Stimulated activated CD4-positive, alpha-beta T cell treated with anti-CD3 and anti-CD28 coated beads, TNF-alpha, amount 100 ng/mL, for 1 hour (primary cell): ENCODE measurements around the gene ADAMTSL1.
"Not testable (repeated sequence)": the region's sequence is repeated elsewhere in the genome, so short reads cannot be mapped to it uniquely, and the experiment has no call there.

ENCODE experiments used
- DNase-seq, 3 donors: peaks; one replicate each; pipeline ENCODE4 v3.0.0-alpha.2; 2020; ENCODE audit warnings: low read depth in 3 of 3, low spot score in 1 of 3

Gene ADAMTSL1

DNA sequence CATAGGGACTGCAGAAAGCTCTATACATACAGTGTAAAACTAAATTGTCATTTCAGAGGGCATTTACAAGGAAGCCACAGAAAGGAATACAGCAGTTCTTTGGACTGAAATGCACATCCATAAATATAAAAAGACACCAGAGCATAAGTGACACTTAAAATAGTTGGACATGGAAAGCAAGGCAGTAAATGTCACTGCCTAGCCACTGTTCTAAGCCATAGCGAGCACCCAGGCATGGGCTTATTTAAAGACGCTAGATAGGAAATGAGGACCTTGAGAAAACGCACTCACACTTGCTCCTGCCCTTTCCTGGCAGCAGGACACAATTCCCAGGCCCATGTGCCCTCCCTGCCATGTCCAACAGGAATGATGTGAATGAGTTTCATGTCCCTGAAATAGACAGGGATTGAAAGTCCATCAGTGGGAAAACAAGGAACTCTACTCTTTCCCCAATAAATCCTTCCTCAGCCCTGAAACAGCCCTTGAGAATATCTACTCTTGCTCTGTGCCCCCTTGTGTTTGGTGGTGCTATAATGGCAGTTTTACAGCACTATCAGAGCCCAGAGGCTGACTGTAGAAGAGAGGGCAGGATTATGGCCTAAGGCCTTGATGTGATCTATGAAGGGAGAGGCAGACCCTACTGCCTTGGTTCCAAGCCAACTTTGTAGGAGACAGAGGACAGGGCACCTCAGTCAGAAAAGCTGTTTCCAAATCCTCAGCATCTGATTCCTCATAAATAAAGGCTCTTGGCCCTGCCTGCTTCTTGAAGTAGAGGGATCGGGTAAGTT is 376.1 kb downstream of the ADAMTSL1 start:
- DNase-seq: no peak

DNA sequence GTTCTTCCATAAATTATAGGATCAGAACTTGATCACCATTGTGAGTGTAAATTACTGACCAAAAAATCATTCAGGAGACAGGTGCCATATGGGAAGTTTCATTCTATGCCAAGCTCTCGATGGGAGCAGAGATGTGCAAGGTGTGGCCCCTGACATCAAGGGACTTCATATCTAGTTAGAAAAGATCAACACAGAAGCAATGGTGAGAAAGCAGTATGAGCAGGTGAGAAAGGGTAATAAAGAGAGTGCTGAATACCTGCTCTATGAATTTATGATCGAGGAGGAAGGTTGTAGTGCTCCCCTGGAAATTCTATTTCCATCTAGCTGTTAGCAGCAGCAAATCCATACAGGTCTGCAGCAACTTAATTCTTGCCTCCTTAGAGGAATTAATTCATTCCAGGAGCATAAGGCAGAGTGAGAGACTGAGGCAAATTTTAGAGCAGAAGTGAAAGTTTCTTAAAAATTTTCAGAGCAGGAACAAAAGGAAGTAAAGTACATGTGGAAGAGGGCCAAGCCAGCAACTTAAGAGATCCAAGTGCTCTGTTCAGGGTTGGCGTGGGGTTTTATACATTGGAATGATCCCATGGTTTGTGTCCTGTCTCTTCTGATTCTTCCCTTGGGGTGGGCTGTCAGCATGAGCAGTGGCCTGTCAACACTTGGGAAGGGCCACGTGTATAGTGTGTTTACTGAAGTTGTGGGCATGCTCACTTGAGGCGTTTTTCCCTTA is 377.3 kb downstream of the ADAMTSL1 start:
- DNase-seq: no peak

DNA sequence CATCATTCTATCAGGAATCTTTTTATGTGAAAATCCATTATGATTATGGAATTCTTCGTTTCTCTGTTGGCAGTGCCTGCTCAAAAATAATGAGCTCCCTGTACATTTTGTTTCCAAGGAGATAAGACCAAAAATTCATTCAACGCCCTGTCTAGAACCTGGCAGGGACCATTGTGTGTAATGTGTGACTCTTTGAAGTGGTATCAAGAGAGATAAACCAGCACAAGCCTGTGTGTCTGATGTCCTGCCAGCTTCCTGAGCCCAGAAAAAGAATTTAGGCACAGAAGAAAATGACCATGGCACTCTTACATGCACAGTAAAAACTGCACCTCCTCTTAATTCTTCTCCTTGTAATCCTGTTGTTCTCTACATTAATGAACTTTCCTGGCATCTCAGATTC is 381.7 kb downstream of the ADAMTSL1 start:
- DNase-seq: no peak

DNA sequence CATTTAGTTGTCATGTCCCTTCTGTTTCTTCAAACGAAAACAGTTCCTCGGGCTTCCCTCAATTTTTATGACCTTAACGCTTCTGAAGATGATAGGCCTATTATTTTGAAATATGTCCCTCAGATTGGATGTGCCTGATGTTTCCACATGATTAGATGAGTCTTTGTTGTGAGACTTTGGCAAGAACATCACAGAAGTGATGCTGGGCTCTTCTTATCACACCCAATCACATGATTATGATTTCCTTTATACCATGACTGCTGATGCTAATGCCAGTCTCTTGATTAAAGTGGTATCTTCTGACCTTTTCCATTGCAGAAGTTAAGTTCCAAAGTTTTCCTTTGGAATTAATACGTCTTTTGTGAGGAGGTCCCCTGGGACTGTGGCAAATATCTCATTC is 383.4 kb downstream of the ADAMTSL1 start:
- DNase-seq: no peak

DNA sequence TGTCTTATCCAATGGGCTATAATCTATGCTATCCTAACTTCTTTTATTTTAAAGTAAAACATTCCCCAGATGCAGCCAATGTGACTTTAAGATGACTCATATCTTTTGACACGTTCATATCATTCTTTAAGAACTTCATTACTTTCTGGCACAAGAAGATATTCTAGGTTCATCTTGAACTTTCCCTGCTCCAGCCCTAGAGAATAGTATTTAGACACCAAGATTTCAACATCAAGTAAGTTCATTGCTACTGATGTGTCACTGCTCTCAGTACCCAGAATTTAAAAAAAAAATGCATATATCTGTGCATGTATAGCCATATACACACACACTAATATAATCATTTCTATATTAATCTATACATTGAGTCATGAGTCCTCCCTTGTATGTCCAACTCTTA is 383.8 kb downstream of the ADAMTSL1 start:
- no peak for DNase-seq

DNA sequence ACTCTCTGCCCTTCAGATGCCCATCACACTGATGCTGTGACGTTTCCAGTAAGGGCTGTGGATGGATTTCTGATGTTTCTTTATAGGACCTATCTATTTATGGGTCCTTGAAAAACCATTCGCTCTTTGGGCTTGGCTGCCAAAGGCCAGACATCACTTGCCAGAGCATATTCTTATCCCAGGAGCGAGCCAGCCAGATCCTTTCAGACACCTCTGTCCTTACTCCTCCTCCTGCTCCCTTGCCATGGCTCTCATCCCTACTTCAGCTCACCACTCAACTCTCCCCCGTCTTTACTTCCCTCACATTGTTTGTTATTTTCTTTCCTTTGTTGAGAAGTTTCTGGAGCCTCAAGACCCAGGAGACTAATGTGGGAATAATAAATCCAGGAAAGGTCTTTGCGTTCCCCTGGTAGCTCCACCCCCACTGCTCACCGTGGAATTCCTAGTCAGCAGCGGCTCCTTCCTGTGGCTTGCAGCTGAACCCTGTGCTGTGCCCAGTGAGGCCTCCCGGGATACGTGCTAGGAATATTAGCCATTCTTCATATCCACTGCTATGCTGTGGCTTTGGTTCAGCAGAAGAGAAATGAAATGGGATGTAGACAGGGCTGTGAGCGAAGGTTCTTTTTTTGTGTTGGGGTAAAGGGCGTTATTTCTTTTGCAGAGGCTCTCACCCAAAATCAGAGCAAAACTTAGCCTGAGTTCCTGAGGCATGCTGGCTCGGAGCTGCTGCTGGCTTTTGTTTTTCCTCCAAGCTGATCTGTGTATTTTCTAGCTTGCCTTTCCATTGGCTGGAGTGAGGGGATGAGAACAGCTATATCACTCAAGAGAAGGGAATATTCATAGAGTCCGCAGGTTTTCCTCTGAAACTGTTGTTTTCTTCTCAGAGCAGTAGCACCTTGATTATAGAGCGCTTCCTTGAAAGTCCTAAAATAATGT is 387.9 kb downstream of the ADAMTSL1 start:
- no peak for DNase-seq

DNA sequence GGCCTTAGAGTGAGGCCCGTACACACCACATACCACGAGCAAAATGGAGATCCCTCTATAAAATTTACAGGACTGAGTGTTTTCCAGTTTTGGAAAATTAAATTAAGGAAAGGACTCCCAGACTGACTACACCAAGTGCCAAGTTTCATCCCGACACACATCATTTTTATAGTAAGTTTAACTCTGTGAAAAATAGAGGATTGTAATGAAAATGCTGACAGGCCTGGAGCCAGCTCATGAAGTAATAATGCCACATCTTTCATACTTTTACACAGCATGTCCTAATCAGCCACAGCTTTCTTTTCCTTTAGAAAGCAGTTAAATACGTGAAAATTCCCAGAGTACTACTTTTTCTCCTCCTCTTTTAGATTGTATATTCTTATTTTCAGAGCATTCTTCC is 389.8 kb downstream of the ADAMTSL1 start:
- no peak for DNase-seq

DNA sequence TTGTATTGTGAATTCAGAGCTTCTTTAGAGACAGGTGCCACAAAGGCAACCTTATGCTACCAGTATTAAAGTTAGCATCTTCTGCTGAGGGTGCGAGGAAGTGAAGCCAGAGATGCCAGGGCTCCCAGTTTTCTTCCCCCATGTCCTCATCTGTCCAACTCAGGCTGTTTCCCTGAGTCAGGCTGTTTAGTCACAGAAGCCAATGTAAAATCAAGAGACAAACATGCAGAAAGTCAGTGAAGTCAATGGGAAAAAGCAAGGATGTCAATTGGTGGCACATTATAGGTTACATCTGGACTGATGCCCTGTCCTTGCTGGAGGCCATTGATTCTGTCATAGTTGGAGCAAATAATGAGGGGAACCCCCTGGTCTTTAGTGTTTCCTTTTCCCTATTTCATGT is 390.6 kb downstream of the ADAMTSL1 start:
- no peak for DNase-seq

DNA sequence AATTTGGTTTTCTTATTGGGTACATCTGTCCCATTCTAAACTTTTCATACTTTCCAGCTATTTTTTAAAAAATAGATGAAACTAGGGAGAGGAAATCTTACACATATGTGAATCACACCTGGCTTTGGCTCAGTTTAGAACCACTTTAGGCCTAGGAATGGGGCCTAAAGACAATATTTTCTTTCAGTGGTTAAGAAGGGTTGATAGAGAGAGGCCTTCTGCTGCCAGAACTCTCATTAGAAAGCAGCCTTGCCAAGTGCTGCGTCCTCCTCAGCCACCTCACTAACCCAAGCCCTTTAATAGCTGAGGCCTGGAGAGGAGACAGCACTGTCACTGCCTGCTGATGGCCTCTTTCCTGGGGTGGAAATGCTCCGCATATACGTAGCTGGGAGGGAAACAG is 391.6 kb downstream of the ADAMTSL1 start:
- no peak for DNase-seq

DNA sequence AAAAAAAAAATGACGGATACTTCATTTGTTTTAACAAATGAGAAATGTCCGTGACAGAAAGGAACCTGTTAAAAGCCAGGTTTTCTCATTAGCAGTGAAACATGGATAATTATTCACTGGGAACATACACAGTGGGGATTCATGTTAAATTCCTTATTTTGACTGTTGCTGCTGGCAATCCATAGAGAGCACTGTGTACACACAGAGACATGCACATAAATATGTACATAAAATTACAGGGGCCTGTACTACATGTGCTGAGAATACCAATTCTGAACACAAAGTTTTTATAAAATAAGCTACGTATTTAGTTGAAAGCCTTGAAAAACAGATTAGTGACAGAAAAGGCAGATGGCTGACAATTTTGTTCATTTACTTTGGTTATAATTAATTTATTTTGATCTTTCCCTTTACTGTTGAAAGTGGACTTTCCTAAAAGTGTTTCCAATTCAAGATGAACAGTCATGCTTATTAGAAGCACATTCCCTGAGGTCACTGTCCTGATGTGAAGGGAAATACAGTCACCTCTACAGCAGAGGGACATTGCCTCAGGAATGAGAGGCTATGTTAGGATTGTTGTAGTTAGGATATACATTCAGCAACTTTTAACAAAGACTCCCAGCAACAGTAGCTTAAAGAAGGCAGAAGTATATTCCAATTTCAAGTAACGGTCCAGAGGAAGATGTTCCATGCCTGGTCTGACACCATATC is 392.3 kb downstream of the ADAMTSL1 start:
- no peak for DNase-seq

DNA sequence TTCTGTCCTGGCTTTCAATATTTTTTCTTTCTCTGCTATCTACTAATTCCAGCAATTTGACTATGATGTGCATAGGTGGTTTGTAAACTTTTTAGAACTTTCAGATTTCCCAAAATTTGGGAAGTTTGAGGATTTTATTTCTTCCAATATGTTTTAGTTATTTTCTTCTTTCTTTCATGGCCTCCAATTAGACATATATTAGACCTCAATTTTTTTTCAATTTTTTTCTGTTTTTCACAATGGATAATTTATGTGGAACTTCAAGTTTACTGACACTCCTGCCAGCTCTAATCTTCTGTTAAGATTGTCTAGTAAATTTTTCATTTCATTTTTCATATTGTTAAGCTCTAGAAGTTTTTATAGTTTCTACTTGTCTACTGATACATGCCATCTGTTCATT is 395.8 kb downstream of the ADAMTSL1 start:
- DNase-seq: no peak

DNA sequence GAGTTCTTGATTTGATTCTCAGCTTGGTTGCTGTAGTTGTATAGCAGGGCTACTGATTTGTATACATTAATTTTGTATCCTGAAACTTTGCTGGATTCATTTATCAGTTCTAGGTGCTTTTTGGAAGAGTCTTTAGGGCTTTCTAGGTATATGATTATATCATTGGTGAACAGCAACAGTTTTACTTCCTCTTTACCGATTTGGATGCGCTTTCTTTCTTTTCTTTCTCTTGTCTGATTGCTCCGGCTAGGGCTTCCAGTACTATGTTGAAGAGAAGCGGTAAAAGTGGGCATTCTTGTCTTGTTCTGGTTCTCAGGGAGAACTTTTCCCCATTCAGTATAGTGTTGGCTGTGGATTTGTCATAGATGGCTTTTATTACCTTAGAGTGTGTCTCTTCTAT is 400.1 kb downstream of the ADAMTSL1 start:
- DNase-seq: no peak

DNA sequence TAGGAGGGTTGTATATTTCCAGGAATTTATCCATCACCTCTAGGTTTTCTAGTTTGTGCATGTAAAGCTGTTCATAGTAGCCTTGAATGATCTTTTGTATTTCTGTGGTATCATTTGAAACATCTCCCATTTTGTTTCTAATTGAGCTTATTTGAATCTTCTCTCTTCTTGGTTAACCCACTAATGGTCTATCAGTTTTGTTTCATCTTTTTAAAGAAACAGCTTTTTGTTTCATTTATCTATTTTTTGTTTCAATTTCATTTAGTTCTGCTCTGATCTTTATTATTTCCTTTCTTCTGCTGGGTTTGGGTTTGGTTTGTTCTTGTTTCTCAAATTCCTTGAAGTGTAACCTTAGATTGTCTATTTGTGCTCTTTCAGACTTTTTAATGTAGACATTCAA is 401.0 kb downstream of the ADAMTSL1 start:
- not testable (repeated sequence) for DNase-seq

DNA sequence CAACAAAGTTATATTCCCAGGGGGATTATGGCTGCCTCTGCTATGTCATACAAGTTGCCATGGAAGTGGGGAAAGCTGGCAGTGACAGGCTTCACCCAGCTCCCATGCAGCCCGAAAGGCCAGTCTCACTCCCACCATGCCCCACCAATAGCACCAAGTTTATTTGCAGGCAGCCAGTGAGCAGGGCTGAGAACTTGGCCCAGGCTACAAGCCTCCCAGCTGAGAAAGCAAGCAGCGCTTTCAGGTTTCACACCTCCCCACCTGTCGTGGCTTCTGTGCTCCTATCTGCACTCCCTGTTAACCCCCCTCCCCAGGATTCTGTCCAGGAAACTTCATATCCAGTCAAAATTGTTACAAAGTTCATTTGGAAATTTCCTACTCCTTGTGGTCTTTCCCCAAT is 404.0 kb downstream of the ADAMTSL1 start:
- no peak for DNase-seq

DNA sequence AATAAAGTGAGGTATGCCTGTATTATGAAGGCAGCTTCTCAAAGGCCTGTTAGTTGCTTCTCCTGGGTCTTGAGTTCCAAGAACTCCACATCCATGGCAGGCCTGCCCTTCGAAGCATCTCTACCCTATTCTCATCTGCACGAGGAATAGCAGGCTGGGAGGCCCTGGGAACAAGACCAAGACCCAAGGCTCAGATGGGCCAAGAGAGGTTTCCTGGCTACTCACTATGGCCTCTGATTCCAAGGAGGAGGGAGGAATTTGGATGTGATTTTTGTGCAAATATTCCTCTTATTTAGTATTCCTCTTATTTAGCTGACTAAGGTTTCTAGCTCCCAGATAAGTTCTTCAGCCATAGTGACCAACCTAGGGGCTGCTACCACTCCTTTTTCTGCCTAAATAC is 407.8 kb downstream of the ADAMTSL1 start:
- no peak for DNase-seq

DNA sequence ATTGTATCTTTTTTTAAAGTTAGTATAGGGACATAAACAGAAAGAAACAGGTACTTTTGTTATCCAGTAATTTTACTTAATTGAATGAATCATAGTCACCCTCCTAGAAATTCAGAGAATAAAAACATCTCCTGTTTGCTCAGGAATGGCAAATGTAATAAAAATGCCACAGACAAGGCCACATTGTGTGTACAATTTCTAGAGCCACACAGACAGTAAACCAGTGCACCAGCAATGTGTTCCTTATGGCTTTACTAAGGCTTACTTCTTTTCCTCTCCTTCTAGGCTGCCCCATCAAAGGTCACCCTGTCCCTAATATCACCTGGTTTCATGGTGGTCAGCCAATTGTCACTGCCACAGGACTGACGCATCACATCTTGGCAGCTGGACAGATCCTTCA is 413.6 kb downstream of the ADAMTSL1 start:
- no peak for DNase-seq

DNA sequence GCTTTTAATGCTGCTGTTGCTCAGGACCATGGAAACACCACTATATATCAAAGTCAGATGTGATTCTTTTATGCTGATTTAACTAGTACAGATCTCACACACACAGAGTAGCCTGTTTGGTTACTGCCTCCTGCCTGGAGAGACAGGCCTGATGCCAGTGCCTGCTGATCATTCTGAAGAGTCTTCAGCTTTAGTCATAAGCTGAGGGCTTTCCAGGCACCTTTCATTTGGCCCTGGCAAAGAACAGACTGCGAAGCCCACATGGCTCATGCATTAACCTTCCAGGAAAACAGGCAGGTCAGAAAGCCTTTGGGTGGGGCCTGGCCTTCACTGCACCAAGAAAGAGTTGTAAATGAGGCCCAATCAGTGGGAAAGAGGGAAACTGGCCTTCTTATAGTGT is 414.3 kb downstream of the ADAMTSL1 start:
- DNase-seq: no peak

DNA sequence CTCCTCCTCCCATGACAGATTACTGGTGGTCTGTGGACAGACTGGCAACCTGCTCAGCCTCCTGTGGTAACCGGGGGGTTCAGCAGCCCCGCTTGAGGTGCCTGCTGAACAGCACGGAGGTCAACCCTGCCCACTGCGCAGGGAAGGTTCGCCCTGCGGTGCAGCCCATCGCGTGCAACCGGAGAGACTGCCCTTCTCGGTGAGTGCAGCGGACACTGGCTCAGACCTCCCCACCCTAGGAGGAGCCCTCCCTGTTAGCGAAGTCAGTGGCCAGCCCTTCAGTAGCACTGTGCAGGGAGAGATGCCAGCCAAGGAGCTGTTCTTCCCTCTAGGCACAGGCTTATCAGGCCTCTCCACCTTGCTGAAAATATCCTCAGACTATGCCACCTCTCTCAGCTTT is 415.6 kb downstream of the ADAMTSL1 start:
- no peak for DNase-seq

DNA sequence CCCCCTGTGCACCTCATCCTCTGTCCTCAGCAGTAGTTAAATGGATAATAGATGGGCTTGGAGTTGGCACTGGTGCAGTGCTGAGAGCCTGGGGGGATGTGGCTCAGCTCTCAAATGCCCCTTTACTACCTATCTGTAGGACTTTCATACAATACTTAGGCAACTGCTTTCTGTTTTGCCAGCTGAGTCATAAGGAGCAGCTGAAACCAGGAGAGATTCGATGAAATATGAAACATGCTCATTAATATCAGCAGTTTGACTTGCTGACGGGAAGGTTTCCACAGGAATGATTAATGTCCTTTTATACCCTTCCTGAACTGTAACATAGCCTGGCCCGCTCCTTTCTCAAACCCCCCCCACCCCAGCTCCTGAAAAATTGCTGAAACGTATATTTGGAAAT is 416.4 kb downstream of the ADAMTSL1 start:
- DNase-seq: no peak

DNA sequence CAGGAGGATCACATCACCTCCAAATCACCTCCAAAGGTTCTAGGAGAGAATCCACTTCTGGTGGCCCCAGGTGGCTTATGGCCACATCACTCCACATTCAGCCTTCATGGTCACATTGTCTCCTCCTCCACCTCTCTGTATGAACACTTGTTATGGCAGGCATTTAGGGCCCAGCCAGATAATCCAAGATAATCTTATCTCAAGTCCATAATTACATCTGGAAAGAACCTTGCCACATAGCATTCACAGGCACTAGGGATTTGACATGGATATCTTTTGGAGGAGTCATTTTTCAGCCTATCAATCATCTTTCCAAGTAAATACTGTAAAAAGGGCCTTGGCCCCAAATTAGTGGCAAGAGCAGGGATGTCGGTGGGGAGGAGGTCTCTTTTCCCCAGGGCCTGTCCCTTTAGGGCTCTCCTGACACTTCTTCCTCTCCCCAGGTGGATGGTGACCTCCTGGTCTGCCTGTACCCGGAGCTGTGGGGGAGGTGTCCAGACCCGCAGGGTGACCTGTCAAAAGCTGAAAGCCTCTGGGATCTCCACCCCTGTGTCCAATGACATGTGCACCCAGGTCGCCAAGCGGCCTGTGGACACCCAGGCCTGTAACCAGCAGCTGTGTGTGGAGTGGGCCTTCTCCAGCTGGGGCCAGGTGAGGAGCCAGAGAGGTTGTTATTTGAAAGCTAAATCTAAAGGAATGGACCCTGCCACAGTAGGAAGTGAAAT is 418.2 kb downstream of the ADAMTSL1 start:
- no peak for DNase-seq
